ENCODE results near the gene SKIC2. TPM values are rescaled to one million over a fixed set of nuclear protein-coding genes. Genes with fewer than 3 reads are reported as not detected.
"Not testable (repeated sequence)": the region's sequence is repeated elsewhere in the genome, so short reads cannot be mapped to it uniquely, and the experiment has no call there.

Gene SKIC2
- total and polyA plus RNA-seq, 9 donors: 24.6 to 59.4 (median 42.1) TPM

DNA sequence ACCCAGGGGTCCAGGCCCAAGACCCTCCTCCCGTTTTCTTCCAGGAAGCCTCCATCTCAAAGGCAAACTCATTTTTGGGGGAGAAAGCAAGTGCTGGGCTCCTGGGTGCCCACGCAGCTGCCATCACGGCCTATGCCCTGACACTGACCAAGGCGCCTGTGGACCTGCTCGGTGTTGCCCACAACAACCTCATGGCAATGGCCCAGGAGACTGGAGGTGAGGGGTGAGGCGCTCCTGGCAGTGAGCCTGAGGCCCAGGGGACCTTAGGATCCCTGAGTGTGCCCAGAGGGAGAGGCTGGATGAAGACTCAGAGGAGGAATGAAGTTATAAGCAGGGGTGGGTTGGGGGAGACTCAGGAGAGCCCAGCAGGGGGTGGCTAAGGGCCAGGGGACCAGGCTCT lies 37.4 kb downstream of the SKIC2 start:
- H3K4me3 ChIP-seq; H3K9me3 ChIP-seq; H3K36me3 ChIP-seq; intact Hi-C loops (cut with DNase I); H3K4me1 ChIP-seq (ENCODE audit: insufficient read depth); H3K27me3 ChIP-seq; H3K27ac ChIP-seq: not testable (repeated sequence)
- 85 to 98% (median 85%) methylated on average over 5 to 6 of the region's 6 CpGs for WGBS, 3 donors
- peak in 3 of 5 donors; percentile 18 to 53 (median 31) for DNase-seq

DNA sequence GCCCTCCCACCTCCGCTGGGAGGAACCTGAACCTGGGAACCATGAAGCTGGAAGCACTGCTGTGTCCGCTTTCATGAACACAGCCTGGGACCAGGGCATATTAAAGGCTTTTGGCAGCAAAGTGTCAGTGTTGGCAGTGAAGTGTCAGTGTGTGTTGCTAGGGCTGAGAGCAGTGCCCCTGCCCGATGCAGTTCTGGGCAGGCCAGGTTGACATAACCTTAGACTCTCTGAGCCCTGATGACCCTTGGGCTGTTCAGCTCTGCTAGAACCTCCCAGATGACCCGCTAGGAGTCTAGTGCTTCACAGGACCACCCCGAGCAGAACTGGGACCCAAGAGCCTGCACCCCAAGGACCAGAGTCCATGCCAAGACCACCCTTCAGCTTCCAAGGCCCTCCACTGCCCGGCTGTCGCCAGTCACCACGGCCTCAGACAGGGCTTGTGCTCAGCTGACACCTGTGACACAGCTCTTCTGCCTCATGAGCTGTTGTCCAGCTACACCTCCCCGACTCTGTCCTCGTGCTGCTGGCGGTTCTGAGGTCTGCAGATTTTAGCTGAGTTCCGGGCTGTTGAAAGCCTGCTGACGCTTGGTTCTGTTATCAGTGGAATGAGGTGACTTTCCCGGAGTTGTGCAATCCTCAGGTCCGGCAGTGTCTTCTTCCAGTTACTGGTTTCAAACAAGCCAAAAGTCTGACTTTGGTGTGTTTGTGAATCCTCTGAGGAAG lies 43.7 kb downstream of the SKIC2 start:
- H3K27me3 ChIP-seq; H3K9me3 ChIP-seq; DNase-seq; intact Hi-C loops (cut with DNase I); H3K36me3 ChIP-seq; H3K4me3 ChIP-seq; H3K4me1 ChIP-seq (ENCODE audit: insufficient read depth); H3K27ac ChIP-seq: not testable (repeated sequence)
- WGBS, 3 donors: no CpG with 5 or more reads among the region's 15 CpGs

DNA sequence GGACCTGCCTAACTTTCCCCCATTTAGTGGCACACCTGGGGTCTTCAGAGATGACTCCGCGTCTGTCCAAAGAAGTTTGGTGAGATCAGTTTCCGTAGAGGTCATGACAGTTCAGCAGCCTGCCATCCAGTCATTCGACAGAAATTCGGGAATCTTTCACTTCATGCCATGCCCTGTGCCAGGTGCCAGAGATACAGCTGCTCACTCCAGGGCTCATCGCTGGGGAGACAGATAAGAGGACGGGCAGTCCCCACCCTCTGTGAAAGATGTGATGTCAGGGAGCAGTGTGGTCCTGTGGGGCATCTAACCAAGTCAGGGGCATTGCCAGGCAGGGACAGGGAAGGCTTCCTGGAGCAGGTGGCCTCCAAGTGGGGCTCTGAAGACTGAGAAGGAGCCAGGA lies 44.3 kb downstream of the SKIC2 start:
- WGBS, 3 donors: no CpG with 5 or more reads among the region's 7 CpGs
- H3K36me3 ChIP-seq; H3K4me3 ChIP-seq; intact Hi-C loops (cut with DNase I); H3K27ac ChIP-seq; H3K4me1 ChIP-seq (ENCODE audit: insufficient read depth); H3K27me3 ChIP-seq; DNase-seq; H3K9me3 ChIP-seq: not testable (repeated sequence)

DNA sequence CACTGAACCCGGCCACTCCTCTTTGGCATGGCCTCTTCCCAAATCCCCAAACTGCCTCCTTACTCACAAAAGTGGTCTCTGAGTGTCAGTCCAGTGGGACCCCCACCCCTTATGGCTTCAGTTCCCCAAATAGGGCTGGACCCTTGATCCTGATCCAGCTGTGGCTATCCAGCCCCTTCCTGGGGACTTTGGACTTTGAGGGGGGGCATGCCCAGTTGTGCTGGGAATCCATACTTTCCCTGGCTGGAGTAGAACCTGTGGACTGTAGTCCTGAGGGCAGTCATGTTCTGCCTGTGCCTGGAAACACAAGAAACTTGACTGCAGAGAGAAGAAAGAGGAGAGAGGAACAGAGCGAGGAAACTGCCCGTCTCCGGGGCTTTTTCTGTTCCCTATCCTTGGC lies 45.4 kb downstream of the SKIC2 start:
- H3K4me1 ChIP-seq (ENCODE audit: insufficient read depth); H3K27ac ChIP-seq; H3K4me3 ChIP-seq; H3K9me3 ChIP-seq; H3K27me3 ChIP-seq; intact Hi-C loops (cut with DNase I); H3K36me3 ChIP-seq: not testable (repeated sequence)
- peak in 3 of 5 donors; percentile 6 to 21 (median 6) for DNase-seq
- 81 to 84% (median 82%) methylated on average over 3 to 4 of the region's 4 CpGs for WGBS, 3 donors

DNA sequence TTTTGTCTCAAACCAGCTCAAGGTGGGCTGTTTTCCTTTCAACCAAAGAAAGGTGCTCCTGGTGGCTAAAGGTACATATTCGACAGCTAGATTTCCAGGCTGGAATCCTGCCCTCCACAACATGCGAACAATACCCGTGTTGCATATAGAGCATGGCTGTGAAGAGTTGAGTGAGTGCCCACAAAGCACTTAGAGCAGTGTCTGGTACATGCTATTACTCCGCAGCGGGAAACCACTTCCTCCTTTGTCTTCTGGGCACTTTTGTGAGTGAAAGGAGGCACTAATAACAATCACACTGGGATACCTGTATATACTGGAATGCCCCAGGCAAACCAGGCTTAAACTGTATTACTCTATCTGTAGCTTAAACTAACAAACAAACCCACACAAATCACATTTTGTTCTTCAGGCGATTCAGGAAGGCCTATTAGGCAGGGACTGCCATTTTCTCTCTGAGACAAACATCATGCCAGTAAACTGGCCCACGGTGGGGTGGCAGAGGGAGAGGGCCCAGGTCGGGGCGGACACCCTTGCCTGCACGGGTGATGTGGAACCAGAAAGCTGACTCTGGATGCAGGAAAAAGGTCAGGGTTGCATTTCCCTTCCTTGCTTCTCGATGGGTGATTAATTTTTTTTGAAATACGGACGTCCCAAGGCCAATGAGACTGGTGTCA lies 46.0 kb downstream of the SKIC2 start:
- H3K27ac ChIP-seq; H3K27me3 ChIP-seq; H3K4me3 ChIP-seq; intact Hi-C loops (cut with DNase I); H3K4me1 ChIP-seq (ENCODE audit: insufficient read depth); H3K36me3 ChIP-seq; H3K9me3 ChIP-seq: not testable (repeated sequence)
- WGBS, 3 donors: 55 to 71% (median 59%) methylated on average over 8 to 9 of the region's 13 CpGs
- DNase-seq: peak in 1 of 5 donors; percentile 27

DNA sequence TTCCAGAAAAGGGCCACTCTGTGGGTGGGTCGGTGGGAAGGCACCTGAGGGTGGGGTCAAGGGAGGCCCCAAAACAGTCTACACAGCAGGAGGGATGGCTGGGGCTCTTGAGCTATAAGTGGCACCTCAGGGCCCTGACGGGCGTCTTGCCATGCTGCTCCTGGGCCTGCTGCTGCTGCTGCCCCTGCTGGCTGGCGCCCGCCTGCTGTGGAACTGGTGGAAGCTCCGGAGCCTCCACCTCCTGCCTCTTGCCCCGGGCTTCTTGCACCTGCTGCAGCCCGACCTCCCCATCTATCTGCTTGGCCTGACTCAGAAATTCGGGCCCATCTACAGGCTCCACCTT lies 46.5 kb downstream of the SKIC2 start:
- intact Hi-C loops (cut with DNase I); H3K4me3 ChIP-seq; H3K9me3 ChIP-seq; H3K27ac ChIP-seq; H3K4me1 ChIP-seq (ENCODE audit: insufficient read depth); H3K36me3 ChIP-seq; H3K27me3 ChIP-seq: not testable (repeated sequence)
- 71 to 82% (median 74%) methylated on average over 1 to 9 of the region's 9 CpGs for WGBS, 3 donors
- peak in 4 of 5 donors; percentile 9 to 50 (median 26) for DNase-seq

DNA sequence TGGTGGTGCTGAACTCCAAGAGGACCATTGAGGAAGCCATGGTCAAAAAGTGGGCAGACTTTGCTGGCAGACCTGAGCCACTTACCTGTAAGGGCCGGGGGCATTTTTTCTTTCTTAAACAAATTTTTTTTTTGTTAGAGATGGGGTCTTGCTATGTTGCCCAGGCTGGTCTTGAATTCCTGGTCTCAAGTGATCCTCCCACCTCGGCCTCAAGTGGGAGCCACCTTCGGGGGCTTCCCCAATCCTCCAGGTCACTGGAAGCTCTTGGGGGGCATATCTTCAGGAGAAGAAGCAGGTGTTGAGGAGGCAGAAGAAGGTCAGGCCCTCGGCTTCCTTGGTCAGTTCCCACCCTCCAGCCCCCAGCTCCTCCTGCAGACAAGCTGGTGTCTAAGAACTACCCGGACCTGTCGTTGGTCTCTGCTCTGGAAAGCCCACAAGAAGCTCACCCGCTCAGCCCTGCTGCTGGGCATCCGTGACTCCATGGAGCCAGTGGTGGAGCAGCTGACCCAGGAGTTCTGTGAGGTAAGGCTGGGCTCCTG lies 47.1 kb downstream of the SKIC2 start:
- H3K4me1 ChIP-seq (ENCODE audit: insufficient read depth); intact Hi-C loops (cut with DNase I); H3K36me3 ChIP-seq; H3K27ac ChIP-seq; H3K9me3 ChIP-seq; H3K4me3 ChIP-seq; H3K27me3 ChIP-seq: not testable (repeated sequence)
- peak in 3 of 5 donors; percentile 7 to 33 (median 20) for DNase-seq
- 53 to 86% (median 73%) methylated on average over 8 of the region's 8 CpGs for WGBS, 3 donors

DNA sequence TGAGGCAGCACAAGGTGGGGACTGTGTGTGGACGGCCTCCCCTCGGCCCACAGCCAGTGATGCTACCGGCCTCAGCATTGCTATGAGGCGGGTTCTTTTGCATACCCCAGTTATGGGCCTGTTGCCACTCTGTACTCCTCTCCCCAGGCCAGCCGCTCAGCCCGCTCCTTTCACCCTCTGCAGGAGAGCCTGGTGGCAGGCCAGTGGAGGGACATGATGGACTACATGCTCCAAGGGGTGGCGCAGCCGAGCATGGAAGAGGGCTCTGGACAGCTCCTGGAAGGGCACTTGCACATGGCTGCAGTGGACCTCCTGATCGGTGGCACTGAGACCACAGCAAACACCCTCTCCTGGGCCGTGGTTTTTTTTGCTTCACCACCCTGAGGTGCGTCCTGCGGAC lies 48.1 kb downstream of the SKIC2 start:
- H3K4me3 ChIP-seq; H3K4me1 ChIP-seq (ENCODE audit: insufficient read depth); H3K27me3 ChIP-seq; intact Hi-C loops (cut with DNase I); H3K36me3 ChIP-seq; H3K27ac ChIP-seq; H3K9me3 ChIP-seq: not testable (repeated sequence)
- WGBS, 3 donors: 74 to 88% (median 78%) methylated on average over 3 to 12 of the region's 12 CpGs
- DNase-seq: peak in 4 of 5 donors; percentile 8 to 45 (median 14)

DNA sequence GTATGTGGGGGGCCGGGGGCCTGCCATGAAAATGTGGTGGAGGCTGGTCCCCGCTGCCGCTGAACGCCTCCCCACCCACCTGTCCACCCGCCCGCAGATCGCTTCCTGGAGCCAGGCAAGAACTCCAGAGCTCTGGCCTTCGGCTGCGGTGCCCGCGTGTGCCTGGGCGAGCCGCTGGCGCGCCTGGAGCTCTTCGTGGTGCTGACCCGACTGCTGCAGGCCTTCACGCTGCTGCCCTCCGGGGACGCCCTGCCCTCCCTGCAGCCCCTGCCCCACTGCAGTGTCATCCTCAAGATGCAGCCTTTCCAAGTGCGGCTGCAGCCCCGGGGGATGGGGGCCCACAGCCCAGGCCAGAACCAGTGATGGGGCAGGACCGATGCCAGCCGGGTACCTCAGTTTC lies 49.1 kb downstream of the SKIC2 start:
- H3K4me3 ChIP-seq; H3K27ac ChIP-seq; H3K9me3 ChIP-seq; intact Hi-C loops (cut with DNase I); H3K4me1 ChIP-seq (ENCODE audit: insufficient read depth); H3K36me3 ChIP-seq; H3K27me3 ChIP-seq: not testable (repeated sequence)
- DNase-seq: peak in 2 of 5 donors; percentile 9
- no CpG with 5 or more reads among the region's 24 CpGs for WGBS, 3 donors

DNA sequence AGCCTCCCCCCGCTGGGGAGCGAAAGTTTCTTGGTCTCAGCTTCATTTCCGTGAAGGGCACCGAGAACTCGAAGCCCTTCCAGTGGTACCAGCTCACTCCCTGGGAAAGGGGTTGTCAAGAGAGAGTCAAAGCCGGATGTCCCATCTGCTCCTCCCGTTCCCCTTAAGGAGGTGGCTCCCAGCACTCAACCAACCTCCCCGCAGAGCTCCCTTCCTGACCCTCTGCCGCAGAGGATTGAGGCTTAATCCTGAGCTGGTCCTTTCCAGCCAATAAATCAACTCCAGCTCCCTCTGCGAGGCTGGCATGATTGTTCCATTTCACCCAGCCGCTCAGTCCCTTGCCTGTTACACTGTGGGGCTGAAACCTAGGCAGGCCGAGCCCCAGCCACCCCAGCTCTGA lies 49.6 kb downstream of the SKIC2 start:
- H3K27ac ChIP-seq; H3K9me3 ChIP-seq; intact Hi-C loops (cut with DNase I); H3K4me3 ChIP-seq; H3K4me1 ChIP-seq (ENCODE audit: insufficient read depth); H3K27me3 ChIP-seq; H3K36me3 ChIP-seq: not testable (repeated sequence)
- 20 to 60% (median 56%) methylated on average over 1 to 6 of the region's 12 CpGs for WGBS, 3 donors
- peak in 3 of 5 donors; percentile 8 to 13 (median 8) for DNase-seq

DNA sequence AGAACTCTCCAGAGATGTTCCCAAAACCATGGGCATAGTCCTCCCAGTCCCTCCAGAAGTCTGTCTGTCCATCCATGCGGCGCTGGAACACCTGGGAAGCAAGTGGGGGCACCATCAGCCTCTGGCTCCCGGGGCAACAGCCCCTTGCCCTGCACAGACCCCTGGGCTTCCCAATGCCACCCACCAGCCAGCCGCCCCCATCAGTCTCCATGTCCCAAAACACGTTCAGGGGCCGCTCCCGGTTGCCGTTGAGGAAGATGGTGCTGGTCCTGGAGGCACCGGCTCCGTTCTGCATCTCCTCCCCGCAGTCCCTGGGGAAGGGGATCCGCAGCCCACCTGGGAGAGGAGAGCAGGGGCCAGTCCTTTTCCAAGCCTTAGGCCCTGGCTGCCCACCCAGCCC lies 50.6 kb downstream of the SKIC2 start:
- 67 to 92% (median 92%) methylated on average over 5 to 10 of the region's 12 CpGs for WGBS, 3 donors
- peak in 4 of 5 donors; percentile 6 to 27 (median 16) for DNase-seq
- intact Hi-C loops (cut with DNase I): not testable (repeated sequence)

More for the DNA sequence above, 50.6 kb downstream of the SKIC2 start:
- not testable (repeated sequence) for H3K9me3 ChIP-seq; H3K27me3 ChIP-seq; H3K4me1 ChIP-seq (ENCODE audit: insufficient read depth); H3K27ac ChIP-seq; H3K36me3 ChIP-seq; H3K4me3 ChIP-seq
